Activated gamma-delta T cell (primary cell): Measurements from ENCODE around the gene AUTS2.

Source experiments
- DNase-seq: peaks from one replicate; lab custom pipeline; 2025; lab: John Stamatoyannopoulos, UW

AUTS2 gene

GRCh38 chr7:69656890-69657289 lies 58.6 kb downstream of the AUTS2 start:
- no peak for DNase-seq

- no peak for DNase-seq
Observed at GRCh38 chr7:69657331-69657730, 59.1 kb downstream of the AUTS2 start.

DNA sequence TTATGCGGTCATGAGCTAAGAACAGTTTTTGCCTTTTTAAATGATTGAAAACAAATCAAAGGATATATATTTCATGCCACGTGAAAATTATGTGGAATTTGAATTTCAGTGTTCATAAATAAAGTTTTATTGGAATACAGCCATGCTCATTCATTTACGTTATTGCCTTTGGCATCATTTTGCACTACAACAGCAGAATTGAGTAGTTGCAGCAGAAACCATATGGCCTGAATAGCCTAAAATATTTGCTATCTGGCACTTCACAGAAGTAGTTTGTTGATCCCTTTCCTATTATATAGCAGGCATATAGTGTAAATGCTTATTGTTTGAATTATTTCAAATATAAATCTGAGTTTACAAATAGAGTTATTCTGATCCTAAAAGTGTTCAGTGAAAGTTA lies 59.7 kb downstream of the AUTS2 start:
- DNase-seq = no peak

- no peak for DNase-seq
Observed at GRCh38 chr7:69659983-69660382, 61.7 kb downstream of the AUTS2 start.

- no peak for DNase-seq
Observed at GRCh38 chr7:69661342-69661741, 63.1 kb downstream of the AUTS2 start.

DNA sequence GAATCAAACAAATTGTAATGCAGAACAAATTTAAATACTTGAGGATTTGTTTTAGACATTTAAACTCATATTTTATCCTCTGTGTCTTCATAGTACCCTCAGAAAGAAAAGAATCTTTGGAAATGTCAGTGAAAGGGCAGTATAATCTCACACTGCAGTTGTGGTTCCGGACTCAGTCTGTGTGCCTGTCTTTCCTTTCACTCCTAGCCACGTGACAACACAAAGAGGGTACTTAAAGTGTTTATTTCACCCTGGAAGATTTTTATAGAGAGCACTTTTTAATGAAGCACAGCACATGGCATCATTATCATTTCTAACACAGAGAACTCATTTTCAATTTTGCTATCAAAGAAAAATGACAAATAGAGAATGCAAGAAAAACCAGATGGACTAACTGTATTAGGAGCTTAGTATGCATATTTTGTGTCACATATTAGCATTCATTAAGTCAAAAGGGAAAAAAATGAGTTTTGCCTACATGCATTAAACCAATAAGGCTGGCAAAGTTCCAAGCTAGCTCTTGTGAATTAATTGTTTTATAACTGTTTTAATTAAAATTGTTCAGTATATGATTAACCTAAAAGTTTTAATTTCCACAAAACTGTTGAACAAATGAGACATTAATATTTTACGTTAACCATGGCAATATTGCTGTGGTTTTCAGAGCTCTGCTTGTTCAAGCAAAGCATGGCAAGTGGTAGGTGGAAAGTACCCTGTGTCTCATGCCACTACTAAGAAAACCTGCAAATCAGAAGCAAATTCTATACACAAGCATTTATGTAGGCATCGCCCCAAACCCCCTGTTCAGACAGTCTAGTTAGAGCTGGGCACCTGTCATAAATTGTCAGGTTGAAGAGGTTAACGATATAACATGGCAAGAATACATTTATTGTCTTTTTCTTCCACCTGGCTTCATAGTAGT lies 65.9 kb downstream of the AUTS2 start:
- DNase-seq = no peak

DNA sequence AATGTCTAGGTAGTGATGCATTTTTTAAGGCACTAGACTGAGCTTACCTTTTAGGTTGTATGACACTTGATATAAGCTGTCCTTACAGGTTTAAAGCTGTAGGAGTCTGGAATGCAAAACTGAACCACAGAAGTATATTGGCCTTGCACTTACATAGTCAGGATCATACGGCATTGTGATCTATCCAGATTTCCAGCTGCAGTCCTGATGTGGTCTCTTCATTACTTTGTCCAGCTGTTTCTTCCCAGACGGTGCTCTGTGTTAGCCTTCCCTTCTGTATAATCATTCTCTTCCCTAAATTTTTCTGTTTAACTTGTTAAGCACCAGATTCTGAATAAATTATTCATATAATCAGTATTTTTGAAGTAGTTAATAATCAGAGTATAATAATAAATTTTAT lies 67.1 kb downstream of the AUTS2 start:
- DNase-seq = no peak

DNA sequence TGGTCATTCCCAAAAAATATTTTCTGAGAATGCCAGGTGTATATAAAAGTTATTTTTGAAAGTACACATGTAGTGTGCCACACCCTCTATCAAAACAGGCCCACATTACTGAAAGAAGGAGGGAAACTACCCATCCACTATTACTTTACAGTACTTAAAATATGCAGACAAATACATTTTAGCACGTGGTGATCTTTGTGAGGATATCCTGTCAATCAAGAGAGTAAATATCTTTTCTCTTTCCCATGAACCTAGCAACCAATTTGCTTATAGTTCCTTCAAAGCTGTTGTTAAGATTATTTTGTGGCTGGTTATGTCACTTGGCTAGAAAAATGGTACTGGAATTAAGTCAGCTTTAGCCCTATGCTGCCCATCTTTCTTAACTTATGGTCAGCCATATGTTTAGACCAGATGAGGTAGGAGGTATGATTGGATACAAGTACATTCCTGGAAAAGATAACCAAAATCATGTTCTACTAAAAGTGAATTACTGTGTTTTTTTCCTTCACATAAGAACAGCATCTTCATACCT lies 70.1 kb downstream of the AUTS2 start:
- no peak for DNase-seq

DNA sequence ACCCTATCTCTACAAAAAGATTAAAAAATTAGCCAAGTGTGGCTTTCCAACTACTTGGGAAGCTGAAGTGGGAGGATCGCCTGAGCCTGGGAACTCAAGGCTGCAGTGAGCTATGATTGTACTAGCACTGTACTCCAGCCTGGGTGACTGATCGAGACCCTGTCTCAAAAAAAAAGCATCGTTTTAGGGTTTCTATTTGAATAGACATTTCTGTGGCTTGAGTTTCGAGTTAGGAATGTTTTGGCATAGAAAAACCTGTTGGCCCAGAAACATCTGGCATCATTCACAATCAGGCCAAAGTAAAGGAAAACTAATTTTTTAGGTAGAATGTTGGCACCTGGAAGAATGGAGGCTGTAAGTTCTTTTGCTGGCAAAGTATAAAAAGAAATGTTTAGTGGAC lies 72.4 kb downstream of the AUTS2 start:
- no peak for DNase-seq

- no peak for DNase-seq
Observed at GRCh38 chr7:69673074-69673473, 74.8 kb downstream of the AUTS2 start.

GRCh38 chr7:69674701-69675182 lies 76.5 kb downstream of the AUTS2 start:
- no peak for DNase-seq

- no peak for DNase-seq
Observed at GRCh38 chr7:69676247-69676646, 78.0 kb downstream of the AUTS2 start.

GRCh38 chr7:69677054-69677852 lies 79.0 kb downstream of the AUTS2 start:
- no peak for DNase-seq

DNA sequence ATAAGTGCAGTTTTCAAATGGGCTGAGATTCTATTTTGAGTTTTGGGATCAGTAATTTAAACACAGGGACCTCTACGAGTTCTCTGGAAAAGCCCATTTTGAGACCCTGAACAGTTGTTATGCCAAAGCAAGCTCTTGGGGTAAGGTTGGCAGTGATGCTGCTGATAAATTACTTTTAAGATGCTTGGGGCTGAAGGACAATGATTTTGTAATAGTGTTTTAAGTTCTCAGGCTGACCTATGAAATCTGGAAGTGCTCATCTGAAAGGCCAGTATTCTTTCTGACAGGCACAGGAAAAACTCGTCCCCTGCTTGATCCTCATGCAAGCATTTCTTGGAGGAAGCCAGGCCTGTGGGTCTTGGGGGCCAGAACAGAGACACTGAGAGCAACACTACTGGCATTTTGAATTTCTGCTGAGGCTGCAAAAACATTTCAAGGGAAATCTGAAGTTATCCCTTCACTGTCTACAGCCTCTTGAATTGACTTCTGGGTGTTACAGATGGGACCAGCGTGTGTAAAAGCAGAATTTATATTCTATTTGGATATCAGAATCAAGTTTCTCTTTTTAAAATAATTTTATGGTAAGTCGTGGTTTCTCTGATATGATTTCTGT lies 79.7 kb downstream of the AUTS2 start:
- no peak for DNase-seq

GRCh38 chr7:69678494-69679187 lies 80.4 kb downstream of the AUTS2 start:
- no peak for DNase-seq

GRCh38 chr7:69681181-69681580 lies 82.9 kb downstream of the AUTS2 start:
- no peak for DNase-seq

DNA sequence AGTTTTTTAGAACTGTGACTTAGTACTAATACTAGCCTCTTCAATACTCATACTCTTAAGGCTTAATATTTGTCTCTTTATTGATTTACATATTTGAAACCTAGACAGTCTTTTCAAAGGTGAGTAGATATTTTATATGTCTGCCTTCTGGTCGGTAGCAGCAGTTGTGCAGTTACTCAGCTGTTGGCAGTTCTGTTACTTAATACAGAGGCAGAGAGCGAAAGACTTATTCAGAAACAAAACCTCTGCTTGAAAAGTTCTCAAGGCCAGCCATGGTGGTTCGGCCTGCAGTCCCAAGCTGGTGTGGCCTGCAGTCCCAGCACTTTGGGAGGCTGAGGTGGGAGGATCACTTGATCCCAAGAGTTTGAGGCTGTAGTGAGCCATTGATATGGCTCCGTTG lies 84.2 kb downstream of the AUTS2 start:
- DNase-seq = no peak

- DNase-seq = no peak
Observed at GRCh38 chr7:69683002-69683401, 84.7 kb downstream of the AUTS2 start.

- no peak for DNase-seq
Observed at GRCh38 chr7:69684369-69685292, 86.4 kb downstream of the AUTS2 start.

- DNase-seq = no peak
Observed at GRCh38 chr7:69685293-69685631, 87.0 kb downstream of the AUTS2 start.

DNA sequence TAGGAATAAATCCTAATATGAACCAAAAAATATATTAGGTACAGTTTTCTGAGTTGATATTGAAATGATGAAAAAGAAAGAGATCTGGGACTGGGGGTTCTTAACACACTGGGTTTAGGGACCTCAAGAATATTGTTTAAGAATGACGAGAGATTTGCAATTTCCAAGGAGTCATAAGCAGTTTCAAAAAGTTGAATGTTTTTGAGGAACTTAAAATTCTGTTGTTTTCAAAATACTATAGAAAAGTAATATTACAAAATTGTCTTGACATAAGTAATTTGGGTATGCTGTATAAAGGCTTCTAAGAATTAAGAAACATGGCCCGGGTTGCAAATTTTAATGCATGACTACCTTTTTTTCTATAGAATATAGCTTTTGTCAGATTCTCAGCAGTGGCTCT lies 88.1 kb downstream of the AUTS2 start:
- DNase-seq = no peak
